Measurements from ENCODE around the gene TEX19.
"Not testable (repeated sequence)": the region's sequence is repeated elsewhere in the genome, so short reads cannot be mapped to it uniquely, and the experiment has no call there.

DNA sequence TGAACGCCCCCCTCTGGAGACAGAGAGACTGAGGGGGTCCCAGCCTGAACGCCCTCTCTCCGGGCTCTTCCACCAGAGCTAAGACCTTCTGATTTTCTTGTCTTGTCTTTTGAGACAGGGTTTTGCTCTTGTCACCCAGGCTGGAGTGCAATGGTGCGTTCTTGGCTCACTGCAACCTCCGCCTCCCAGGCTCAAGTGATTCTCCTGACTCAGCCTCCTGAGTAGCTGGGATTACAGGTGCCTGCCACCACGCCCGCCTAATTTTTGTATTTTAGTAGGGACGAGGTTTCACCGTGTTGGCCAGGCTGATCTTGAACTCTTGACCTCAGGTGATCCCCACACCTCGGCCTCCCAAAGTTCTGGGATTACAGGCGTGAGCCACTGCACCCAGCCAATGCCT is 11.1 kb upstream of the TEX19 start:
- TF ChIP-seq POLR2AphosphoS5, POLR2A (IDR thresholded peaks at IDR 0.05): not testable (repeated sequence)

Data from spleen (tissue), 3 donors.